GM12875 (cell line): ENCODE measurements around the gene GULP1.
"Not testable (repeated sequence)": the region's sequence is repeated elsewhere in the genome, so short reads cannot be mapped to it uniquely, and the experiment has no call there.

ENCODE experiments used
- H3K4me3 ChIP-seq: one replicate; pipeline ENCODE4 v1.5.1; 2011; ENCODE audit warnings: low read depth, low read length, control low read depth
- CTCF ChIP-seq: IDR thresholded peaks from 2 replicates; pipeline ENCODE4 v1.5.1; 2011; ENCODE audit warnings: low read depth, mild to moderate bottlenecking, control low read depth, inconsistent platforms, low read length, moderate library complexity, borderline replicate concordance; ENCODE audit not compliant: insufficient read depth

Gene GULP1

DNA sequence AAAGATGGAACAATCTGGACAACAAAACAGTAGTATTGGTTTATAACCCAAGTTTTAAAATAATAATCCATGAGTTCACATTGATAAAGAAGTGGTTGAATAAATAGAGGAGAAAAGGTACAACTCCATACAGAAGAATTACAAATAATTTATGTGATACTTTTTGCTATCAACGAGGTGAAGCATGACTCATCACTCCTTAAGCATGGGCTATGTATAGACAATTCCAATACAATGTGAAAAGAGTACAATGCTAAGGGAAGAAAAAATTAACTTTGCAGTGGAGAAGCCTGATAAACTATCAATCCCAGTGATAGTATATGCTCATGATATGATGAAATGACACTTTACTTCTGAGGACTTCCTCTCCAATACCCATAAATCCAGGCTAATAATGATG is 312.9 kb downstream of the GULP1 start:
- H3K4me3 ChIP-seq, result no peak overlapping the region
- TF ChIP-seq CTCF, result no peak

GRCh38 chr2:188605609-188606584 is 314.2 kb downstream of the GULP1 start:
- not testable (repeated sequence) for H3K4me3 ChIP-seq

GRCh38 chr2:188606596-188606995 is 314.9 kb downstream of the GULP1 start:
- not testable (repeated sequence) for H3K4me3 ChIP-seq

DNA sequence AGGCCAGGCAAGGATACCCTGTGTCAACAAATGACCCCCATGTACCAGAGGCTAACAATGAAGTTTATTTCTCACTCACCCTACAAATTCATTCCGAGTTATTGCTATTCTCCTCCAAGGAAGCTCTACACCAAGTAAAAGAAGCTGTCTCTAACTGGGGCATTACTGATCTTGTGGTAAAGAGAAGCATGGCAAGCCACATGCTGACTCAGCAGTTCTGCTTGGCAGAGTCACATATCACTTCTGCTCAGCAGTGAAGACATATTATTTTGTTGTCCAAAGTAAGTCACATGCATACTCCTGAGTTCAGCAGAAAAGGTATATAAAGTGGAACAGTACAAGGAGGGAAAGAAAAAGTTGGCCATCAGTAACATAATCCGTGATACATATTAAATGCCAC is 315.8 kb downstream of the GULP1 start:
- TF ChIP-seq CTCF, result no peak
- no peak overlapping the region for H3K4me3 ChIP-seq

DNA sequence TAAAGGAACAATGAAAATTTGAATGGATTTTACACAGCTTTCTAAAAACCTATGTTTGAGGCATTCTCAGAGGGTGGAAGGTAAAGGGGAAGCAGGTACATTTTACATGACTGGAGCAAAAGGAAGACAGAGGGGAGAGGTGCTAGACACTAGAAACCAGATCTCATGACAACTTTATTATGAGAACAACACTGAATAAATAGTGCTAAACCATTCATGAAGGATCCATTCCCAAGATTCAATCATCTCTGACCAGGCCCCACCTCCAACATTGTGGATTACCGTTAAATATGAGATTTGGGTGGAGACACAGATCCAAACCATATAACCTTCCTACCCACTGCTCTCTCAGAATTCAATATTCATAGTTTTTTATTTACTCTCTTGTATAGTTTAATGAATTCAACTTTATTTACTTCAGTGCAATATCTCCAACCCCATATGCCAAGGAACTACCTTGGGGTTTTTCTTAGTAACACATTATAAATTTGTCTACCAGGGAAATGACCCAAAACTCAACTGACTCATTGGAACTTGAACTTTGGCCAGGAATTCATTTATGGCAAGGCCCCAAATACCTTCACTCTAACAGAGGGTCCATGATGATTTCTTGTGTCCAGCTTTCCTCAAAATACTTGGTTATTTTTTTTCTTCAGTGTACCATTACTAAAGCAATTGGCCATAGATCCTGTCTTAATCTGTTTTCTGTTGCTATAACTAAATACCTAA is 317.8 kb downstream of the GULP1 start:
- H3K4me3 ChIP-seq, result no peak overlapping the region
- TF ChIP-seq CTCF, result no peak

DNA sequence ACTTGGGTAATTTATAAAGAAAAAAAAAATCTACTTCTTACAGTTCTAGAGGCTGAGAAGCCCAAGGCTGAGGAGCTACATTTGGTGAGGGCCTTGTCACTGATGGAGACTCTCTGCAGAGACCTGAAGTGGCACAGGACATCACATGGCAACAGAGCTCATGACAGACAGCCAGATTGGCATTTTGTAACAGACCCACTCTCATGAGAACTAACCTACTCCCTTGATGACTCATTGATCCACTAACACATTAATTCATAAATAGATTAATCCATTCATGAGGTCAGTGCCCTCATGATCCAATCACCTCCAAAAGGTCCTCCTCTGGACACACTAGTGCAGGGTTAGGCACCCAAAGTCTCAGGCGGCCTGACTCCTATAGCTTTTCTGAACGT is 318.4 kb downstream of the GULP1 start:
- TF ChIP-seq CTCF, result no peak
- no peak overlapping the region for H3K4me3 ChIP-seq

- no peak overlapping the region for H3K4me3 ChIP-seq
- TF ChIP-seq CTCF, result no peak
Measured at GRCh38 chr2:188610827-188611226, 319.2 kb downstream of the GULP1 start.

GRCh38 chr2:188619146-188619545 is 327.5 kb downstream of the GULP1 start:
- no peak for TF ChIP-seq CTCF
- H3K4me3 ChIP-seq, result no peak overlapping the region
